Stimulated activated CD4-positive, alpha-beta T cell treated with anti-CD3 and anti-CD28 coated beads, Interleukin-1b, Interleukin-23, amount 100 ng/mL, for 4 hours (primary cell): Measurements from ENCODE around the gene PIH1D1.
"Not testable (repeated sequence)": the region's sequence is repeated elsewhere in the genome, so short reads cannot be mapped to it uniquely, and the experiment has no call there.

Experiments used
- DNase-seq, 2 donors: peaks; one replicate each; pipeline ENCODE4 v3.0.0-alpha.2; 2020; ENCODE audit warnings: low read depth in 2 of 2

Gene PIH1D1

GRCh38 chr19:49481020-49481683 lies 29.5 kb upstream of the PIH1D1 start:
- DNase-seq, result no peak

DNA sequence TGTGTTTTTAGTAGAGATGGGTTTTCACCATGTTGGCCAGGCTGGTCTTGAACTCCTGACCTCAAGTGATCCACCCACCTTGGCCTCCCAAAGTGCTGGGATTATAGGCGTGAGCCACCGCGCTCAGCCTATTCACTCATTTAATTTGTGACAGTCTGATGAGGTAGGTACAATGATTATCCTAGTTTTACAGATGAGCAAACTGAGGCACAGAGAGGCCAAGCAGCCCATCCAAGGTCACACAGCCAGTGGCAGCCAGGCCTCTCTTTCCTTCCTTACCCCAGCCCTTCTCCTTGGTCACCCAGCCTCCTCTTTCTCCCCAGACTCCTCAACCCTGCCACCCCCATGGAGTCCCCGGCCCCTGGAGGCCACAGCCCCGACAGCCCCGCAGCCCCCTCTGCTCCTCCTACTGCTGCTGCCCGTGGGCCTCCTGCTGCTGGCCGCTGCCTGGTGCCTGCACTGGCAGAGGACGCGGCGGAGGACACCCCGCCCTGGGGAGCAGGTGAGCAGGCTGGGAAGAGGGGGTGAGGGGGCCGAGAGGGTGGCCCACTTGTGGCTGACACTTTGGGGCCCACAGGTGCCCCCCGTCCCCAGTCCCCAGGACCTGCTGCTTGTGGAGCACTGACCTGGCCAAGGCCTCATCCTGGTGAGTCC lies 28.5 kb upstream of the PIH1D1 start:
- no peak for DNase-seq

DNA sequence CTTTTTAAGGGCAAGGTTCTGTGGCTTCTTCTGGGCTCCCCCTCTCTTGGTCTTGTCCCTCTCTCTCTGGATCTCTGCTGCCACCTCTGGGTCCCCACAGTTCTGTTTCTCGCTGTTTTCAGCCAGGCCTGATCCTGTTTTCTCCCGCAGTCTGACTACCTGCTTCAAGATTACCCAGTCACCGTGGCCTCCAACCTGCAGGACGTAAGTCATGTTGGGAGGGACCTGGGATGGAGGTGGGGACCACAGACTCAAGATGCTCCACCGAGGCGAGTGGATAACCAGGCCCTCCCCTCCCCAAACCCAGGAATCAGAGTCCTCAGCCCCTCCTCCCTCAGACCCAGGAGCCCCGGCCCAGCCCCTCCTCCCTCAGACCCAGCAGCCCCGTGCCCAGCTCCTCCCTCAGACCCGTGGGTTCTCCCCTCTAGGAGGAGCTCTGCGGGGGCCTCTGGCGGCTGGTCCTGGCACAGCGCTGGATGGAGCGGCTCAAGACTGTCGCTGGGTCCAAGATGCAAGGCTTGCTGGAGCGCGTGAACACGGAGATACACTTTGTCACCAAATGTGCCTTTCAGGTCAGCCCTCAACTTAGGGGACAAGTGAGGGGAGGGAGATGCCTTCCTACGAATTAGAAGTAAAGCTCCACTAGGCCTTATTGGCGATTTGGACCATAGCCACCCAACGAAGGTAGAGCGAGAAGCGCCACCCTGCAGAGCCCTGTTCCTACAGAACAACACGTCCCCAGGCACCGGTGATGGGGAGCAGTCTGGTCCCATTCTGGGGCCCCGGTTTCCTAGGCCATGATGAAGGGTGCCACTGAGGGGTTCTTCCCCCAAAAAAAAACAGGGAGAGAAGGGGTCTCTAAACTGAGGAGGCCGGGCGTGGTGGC lies 24.6 kb upstream of the PIH1D1 start:
- DNase-seq, result peak in 1 of 2 donors; percentile 68

DNA sequence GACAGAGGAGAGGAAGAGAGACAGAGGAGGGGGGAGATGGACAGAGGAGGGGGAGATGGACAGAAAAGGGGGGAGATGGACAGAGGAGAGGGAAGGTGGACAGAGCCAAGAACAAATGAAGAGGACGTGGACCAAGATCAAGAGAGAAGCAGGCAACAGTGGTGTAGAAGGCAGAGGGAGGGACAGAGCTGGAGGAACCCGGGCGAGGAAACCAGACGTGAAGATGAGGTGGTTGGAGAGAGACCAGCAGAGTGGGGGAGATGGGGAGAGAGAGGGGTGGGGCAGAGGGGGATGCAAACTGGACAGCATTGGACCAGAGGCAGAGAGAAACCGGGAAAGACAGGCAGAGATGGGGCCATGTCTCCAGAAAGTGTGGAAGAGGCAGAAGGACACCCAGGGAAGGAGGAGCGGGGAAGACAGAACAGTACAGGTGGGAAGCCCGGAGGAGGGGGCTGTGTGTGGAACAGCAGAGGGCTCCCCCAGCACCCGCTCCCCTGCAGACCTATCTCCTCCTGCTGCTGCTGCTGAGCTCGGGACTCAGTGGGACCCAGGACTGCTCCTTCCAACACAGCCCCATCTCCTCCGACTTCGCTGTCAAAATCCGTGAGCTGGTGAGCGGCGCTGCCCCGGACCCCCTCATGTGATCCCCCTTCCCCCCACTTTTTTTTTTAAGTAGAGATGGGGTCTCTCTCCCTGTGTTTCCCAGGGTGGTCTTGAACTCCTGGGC lies 23.7 kb upstream of the PIH1D1 start:
- no peak for DNase-seq

DNA sequence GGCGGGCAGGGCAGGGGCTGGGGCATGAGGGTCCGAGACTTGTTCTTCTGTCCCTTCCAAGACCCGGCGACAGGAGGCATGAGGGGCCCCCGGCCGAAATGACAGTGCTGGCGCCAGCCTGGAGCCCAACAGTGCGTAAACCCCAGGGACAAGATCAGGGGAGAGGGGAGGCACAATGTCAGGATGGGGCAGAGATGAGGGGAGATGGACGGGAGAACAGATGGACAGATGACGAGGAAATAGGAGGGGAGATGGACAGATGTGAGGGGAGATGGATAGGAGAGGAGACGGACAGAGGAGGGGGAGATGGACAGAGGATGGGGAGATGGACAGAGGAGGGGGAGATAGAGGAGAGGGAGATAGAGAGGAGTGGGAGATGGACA lies 22.9 kb upstream of the PIH1D1 start:
- DNase-seq, result no peak

DNA sequence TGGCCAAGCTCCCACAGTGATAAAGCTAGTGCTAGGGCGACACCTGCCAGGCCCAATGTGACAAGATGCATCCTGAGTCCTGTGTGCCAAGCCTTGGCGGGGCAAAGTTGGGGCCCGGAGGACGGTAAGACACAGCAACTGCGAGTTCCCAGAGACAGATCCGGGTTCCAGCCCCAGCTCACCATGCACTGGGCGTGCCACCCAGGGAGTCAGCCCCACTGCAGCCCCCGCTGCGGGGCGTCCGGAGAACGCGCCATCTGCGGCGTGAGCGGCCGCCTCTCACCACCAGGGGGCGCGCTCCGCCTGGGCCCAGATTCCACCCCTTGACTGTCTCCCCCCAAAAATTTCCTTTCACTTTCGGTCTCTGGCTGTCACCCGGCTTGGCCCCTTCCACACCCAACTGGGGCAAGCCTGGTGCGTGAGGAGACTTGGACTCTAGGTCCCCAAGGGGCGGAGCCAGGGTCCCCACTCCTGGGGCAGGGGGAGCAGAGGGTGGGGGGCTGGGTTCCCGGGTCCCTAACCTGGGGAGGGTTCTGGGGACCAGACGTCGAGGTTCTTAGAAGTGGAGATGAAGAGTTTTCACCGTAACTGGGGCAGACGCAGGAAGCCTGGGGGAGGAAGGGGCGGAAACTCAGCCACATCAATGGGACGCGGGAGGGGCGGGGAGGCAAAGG lies 22.4 kb upstream of the PIH1D1 start, which contains the start of gene FLT3LG:
Gene FLT3LG (plus strand): TSS at position 348 of the 674 bp plus-strand sequence. CDS start 425 bp downstream, outside the sequence.
- DNase-seq, result peak; percentile 85 to 86

GRCh38 chr19:49473501-49473867 lies 21.9 kb upstream of the PIH1D1 start:
- DNase-seq, result not testable (repeated sequence)

DNA sequence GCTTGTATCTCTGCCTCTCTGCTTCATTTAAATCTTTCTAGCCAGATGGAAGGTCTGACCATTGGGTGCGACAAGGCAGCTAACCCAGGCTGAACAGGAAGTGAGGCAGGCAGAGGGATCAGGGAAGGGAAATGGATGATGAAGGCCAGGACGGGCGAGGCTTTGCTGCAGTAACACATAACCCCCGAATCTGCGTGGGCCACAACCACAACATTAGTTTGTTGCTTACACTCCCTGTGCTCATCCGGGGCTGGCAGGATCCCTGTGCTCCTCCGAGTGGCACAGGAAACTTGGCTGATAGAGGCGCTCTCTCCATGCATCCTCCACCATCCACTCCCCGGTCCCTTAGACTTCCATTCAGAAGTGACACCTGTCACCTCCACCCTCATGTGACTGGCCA lies 21.3 kb upstream of the PIH1D1 start:
- no peak for DNase-seq

GRCh38 chr19:49470615-49470978 lies 19.0 kb upstream of the PIH1D1 start:
- DNase-seq, result no peak

- DNase-seq, result peak in 1 of 2 donors; percentile 54
These were observed 18.4 kb upstream of the PIH1D1 start for GRCh38 chr19:49469828-49470614.

GRCh38 chr19:49468746-49469447 lies 17.3 kb upstream of the PIH1D1 start:
- peak in 1 of 2 donors; percentile 53 for DNase-seq

GRCh38 chr19:49468199-49468598 lies 16.6 kb upstream of the PIH1D1 start:
- DNase-seq, result no peak

GRCh38 chr19:49465371-49465770 lies 13.8 kb upstream of the PIH1D1 start:
- DNase-seq, result no peak

- no peak for DNase-seq
These were observed 12.5 kb upstream of the PIH1D1 start for GRCh38 chr19:49463960-49464740.

DNA sequence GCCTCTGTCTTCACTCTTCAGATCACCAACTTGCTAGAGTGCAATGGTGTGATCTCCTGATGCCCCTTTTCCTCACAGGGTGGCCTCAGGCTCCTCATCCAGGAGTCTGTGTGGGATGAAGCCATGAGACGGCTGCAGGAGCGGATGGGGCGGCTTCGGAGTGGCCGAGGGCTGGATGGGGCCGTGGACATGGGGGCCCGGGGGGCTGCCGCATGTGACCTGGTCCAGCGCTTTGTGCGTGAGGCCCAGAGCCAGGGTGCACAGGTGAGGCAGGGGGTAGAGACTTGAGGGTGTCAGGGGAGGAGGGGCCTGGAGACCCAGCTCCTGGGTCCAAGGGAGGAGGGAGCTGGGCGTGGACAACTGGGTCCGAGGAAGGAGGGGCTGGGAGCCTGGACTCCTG lies 10.9 kb upstream of the PIH1D1 start:
- DNase-seq, result no peak

- DNase-seq, result no peak
These were observed 10.0 kb upstream of the PIH1D1 start for GRCh38 chr19:49461656-49462055.

- not testable (repeated sequence) for DNase-seq
These were observed 9.5 kb upstream of the PIH1D1 start for GRCh38 chr19:49461130-49461529.

GRCh38 chr19:49459388-49459787 lies 7.8 kb upstream of the PIH1D1 start:
- DNase-seq, result no peak

GRCh38 chr19:49458567-49458903 lies 6.9 kb upstream of the PIH1D1 start:
- no peak for DNase-seq
